Left hindlimb (tissue), 1 donor: ENCODE measurements around the gene PDCD1.

Source experiments
- DNase-seq: peaks from one replicate; pipeline ENCODE4 v3.0.0-alpha.2; 2018

The PDCD1 gene

GRCh38 chr2:241895427-241895711 is 36.7 kb upstream of the PDCD1 start:
- DNase-seq = no peak

DNA sequence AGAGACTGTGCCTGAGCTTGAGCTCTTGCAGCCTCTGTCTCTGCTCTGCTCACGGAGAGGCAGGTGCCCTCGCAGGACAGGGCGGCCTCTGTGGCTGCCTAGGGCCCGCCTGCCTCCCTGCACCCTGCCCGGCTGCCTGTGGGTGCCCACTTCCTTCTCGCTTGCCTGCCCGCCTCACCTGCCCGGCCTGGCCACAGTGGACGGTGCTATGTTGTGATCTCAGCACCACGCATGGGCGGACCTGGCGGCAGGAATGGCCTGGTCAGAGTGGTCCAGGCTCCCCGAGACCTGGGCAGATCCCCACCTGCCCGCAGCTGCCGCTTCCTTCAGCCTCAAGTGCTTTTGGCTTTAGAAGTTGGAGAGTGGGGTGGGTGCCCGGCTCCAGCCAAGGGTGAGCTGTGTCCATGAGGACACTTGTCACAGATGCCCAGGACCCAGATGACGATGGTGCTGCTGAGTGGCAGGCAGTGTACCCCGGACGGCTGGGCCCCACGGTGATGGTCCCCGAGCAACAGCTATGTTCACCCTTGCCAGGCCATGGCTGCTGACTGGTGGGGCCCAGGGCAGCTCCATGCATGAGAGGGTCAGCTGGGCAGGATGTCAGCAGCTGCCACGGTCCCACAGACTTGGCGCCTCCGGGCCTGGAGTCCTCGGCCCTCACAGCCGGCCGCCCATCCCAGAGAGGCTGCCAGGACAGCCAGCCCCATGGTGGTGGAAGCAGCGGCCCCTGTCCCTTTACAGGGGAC is 36.2 kb upstream of the PDCD1 start:
- no peak for DNase-seq

DNA sequence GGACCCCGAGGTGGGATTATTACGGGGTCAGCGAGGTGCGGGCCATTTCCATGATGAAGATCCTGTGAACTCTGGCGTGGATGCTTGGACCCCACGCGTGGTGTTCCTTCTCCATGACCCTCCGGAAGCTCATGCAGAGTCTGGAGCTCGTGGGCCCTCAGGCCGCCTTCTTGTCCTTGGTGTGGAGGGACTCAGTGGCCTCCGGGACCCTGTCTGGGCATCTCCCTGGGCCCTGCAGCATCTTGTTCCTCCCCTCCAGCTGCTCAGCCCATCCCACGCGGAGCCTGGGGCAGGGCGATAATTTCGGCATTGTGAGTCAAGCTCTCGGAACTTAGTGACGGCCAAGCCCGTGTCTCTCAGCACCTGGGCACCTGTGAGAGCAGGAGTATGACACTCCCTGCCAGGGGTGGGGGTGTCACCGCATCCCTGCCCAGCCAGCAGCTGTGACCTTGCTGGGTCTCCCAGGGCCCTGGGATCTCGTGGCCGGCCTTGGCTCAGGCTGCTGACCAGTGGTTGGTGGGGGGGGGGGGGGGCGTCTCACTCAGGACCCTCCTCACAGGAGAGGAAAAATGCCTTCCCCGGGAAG is 35.5 kb upstream of the PDCD1 start:
- DNase-seq = no peak

DNA sequence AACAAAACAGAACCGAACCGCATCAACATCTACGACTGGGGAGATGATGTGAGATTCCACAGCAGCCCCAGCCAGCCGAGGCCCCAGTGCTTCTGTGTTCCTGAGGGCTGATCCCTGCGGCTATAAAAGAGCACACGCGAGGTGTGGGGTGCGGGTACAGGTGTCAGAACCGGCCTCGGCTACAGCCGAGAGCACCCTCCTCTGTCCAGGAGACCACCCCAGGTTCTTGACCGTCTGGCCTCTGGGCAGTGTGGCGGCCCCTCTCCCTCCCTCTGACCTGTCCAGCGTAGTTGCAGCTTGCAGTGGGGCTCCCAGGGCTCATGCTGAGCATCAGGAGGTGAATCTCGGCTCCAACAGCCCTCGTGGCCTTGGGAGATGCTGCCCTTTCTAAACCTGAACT is 34.6 kb upstream of the PDCD1 start:
- no peak for DNase-seq

- DNase-seq = no peak
Observed at GRCh38 chr2:241892299-241893137, 33.8 kb upstream of the PDCD1 start.

- no peak for DNase-seq
Observed at GRCh38 chr2:241891988-241892298, 33.2 kb upstream of the PDCD1 start.

DNA sequence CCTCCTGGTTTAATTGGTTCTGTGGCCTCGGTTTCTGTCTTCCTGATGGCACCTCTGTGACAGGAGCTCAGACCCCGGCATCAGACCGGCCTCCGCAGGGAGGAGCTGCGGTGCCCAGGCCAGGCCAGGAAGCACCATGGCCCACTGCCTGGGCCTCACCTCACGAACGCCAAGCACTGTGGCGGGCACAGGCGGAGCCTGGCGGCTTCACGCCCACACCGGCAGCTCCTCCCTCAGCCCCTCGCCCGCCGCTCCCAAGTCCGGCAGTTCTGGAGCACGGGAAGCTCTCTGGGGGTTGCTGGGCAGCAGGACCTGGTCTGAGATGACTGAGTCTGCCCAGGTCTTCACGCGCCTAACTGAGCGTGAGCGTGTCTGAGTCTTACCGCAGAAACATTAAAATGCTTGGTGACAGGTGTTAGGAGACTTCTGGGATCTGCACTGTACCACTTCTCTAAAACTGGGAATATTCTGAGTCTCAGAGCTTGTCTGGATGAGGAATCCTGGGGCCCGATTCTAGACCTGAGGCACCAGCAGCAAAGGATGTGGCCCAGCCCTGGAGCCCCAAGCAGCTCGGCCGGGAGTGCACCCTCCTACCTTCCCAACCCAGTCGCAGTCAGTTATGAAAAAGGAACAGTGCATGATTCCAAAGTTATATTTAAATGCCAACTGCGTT is 32.8 kb upstream of the PDCD1 start:
- no peak for DNase-seq

GRCh38 chr2:241890524-241891235 is 32.0 kb upstream of the PDCD1 start:
- peak; percentile 29 for DNase-seq

- DNase-seq = no peak
Observed at GRCh38 chr2:241888641-241889040, 29.9 kb upstream of the PDCD1 start.

- no peak for DNase-seq
Observed at GRCh38 chr2:241887806-241888522, 29.3 kb upstream of the PDCD1 start.

GRCh38 chr2:241886840-241887447 is 28.2 kb upstream of the PDCD1 start:
- DNase-seq = no peak

GRCh38 chr2:241885946-241886643 is 27.4 kb upstream of the PDCD1 start:
- DNase-seq = no peak

GRCh38 chr2:241885291-241885945 is 26.7 kb upstream of the PDCD1 start:
- DNase-seq = no peak

- DNase-seq = no peak
Observed at GRCh38 chr2:241884951-241885290, 26.2 kb upstream of the PDCD1 start.

- DNase-seq = no peak
Observed at GRCh38 chr2:241882091-241882625, 23.5 kb upstream of the PDCD1 start.

DNA sequence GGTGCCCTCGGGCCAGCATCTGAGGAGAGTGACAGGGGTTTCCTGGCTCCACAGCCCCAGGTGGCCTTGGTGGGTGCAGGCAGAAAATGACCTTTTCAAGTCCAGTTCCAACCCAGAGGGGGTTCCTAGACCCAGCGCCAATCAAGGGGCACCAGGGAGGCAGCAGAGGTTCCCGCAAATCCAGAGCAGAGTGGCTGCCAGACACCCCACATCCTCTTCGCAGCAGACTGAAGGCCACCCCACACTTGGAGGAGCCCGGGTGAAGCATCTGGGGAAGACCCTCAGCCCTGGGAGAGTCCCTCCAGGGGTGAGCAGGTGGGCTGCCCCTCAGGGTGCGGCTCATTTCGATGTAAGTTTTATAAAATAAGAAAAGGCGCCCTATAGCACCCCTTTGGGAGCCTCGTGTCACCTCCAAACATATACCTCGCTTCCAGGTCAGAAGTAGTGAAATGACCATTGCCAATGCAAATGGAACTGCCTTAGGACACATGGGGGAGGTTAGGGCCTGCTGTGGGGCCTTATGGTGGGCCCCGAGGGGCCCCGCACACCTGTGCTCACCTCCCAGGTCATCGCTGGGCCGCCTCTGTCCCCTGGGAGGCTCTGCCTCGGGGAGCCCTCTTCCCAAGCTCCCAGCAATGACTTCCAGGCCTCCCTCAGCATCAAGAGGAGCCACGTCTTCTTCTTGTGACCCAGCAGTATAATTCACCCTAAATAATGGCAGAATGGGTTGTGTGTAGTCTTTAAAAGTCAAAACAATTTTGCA is 21.8 kb upstream of the PDCD1 start:
- DNase-seq = no peak

- DNase-seq = no peak
Observed at GRCh38 chr2:241879326-241879725, 20.6 kb upstream of the PDCD1 start.

- DNase-seq = peak; percentile 81
Observed at GRCh38 chr2:241877989-241878970, 19.6 kb upstream of the PDCD1 start.
